K562 (cell line): Measurements from ENCODE around the gene KCTD15. TPM values are rescaled to one million over a fixed set of nuclear protein-coding genes. Genes with fewer than 3 reads are reported as not detected.

ENCODE experiments used
- ATAC-seq: fragments of 200-7000 bp; cut with Tn5 transposase; 3 replicates; pipeline ENCODE4 v1.9.1; 2020; ENCODE audit warnings: moderate library complexity
- BruUV-seq: library from RNA; stranded (reverse); fragments of 400-500 nt; replicated peaks from 2 replicates; lab custom pipeline; 2021; lab: Mats Ljungman, UMichigan
- CTCF ChIA-PET: fragments of 300-600 bp; formaldehyde crosslinking; extraction: SDS; loops from one replicate; lab custom pipeline; 2021; ENCODE audit warnings: low intra/inter-chr PET ratio; lab: Yijun Ruan, JAX
- POLR2A ChIA-PET: fragments of 300-600, 350-650 bp; sonication (Branson Sonifier 250); formaldehyde crosslinking; extraction: SDS; loops from one replicate; lab custom pipeline; 2021; ENCODE audit warnings: antibody characterized with exemption, inconsistent platforms; lab: Yijun Ruan, JAX
- DNase-seq, 4 experiments: peaks; one replicate each; pipeline versions ENCODE4 v3.0.0 to v3.0.0-alpha.2; 2011 to 2018; ENCODE audit warnings: low spot score in 3 of 4, mixed read lengths in 3 of 4; ENCODE audit errors: extremely low read depth in 1 of 4
- FAIRE-seq: peaks from 2 replicates; lab custom pipeline; 2011; peaks lifted over from hg19 to GRCh38; lab: Jason Lieb, UNC
- H2AFZ ChIP-seq: 2 replicates; pipeline ENCODE4 v1.6.0; 2011; ENCODE audit warnings: low read depth, low read length, control low read depth, inconsistent platforms
- H3K27ac ChIP-seq: fragments of 200-600 bp; 3 replicates; pipeline ENCODE4 v1.8.0; 2011; ENCODE audit warnings: low read depth, mild to moderate bottlenecking, control low read depth, inconsistent platforms, low read length, moderate library complexity, mixed read lengths; ENCODE audit errors: extremely low read depth
- H3K27me3 ChIP-seq, 2 experiments: fragments of 300-600 bp in 1 of 2; 2 replicates in 1 of 2; 3 replicates in 1 of 2; pipeline versions ENCODE4 v1.6.0 to v1.8.0; 2011; ENCODE audit warnings: inconsistent platforms in 2 of 2, low read length in 2 of 2, mild to moderate bottlenecking in 1 of 2, mixed read lengths in 1 of 2, moderate library complexity in 1 of 2; ENCODE audit not compliant: control insufficient read depth in 2 of 2, insufficient read depth in 2 of 2
- H3K36me3 ChIP-seq: fragments of 300-600 bp; 3 replicates; pipeline ENCODE4 v1.8.0; 2011; ENCODE audit warnings: mild to moderate bottlenecking, low read length, inconsistent platforms; ENCODE audit not compliant: control insufficient read depth, insufficient read depth
- H3K4me1 ChIP-seq, 2 experiments: fragments of 200-600 bp in 1 of 2; replicated peaks in 1 of 2; 2 replicates in 1 of 2; 3 replicates in 1 of 2; pipeline versions ENCODE4 v1.5.1 to v1.8.0; 2011; ENCODE audit warnings: inconsistent platforms in 2 of 2, low read length in 2 of 2, mild to moderate bottlenecking in 1 of 2, mixed read lengths in 1 of 2, moderate library complexity in 1 of 2; ENCODE audit not compliant: control insufficient read depth in 2 of 2, insufficient read depth in 2 of 2
- H3K4me2 ChIP-seq: 2 replicates; pipeline ENCODE4 v1.6.1; 2011; ENCODE audit warnings: low read length, control low read depth, inconsistent platforms, mixed read lengths; ENCODE audit not compliant: insufficient read depth
- H3K4me3 ChIP-seq: fragments of 200-600 bp; sonication (generic), shearing (Covaris generic); 2 replicates; pipeline ENCODE4 v1.5.1; 2016; ENCODE audit warnings: control low read depth, inconsistent platforms
- H3K79me2 ChIP-seq: fragments of 200-600 bp; 3 replicates; pipeline ENCODE4 v1.8.0; 2011; ENCODE audit warnings: low read length, inconsistent platforms; ENCODE audit not compliant: control insufficient read depth, insufficient read depth
- H3K9ac ChIP-seq, 2 experiments: 2 replicates each; pipeline versions ENCODE4 v1.6.0 to v1.6.1; 2011; ENCODE audit warnings: low read depth in 2 of 2, low read length in 2 of 2, control low read depth in 1 of 2, inconsistent platforms in 1 of 2, mild to moderate bottlenecking in 1 of 2, mixed read lengths in 1 of 2; ENCODE audit not compliant: insufficient read depth in 1 of 2
- H3K9me1 ChIP-seq: one replicate; pipeline ENCODE4 v1.6.0; 2011; ENCODE audit warnings: inconsistent platforms, mild to moderate bottlenecking, low read length, moderate library complexity; ENCODE audit not compliant: control insufficient read depth, insufficient read depth
- H3K9me3 ChIP-seq: replicated peaks from 2 replicates; pipeline ENCODE4 v1.5.1; 2011; ENCODE audit warnings: low read depth, low read length, inconsistent platforms; ENCODE audit not compliant: control insufficient read depth, insufficient read depth
- H4K20me1 ChIP-seq: replicated peaks from 2 replicates; pipeline ENCODE4 v1.6.1; 2011; ENCODE audit warnings: low read length, inconsistent platforms, mixed read lengths; ENCODE audit not compliant: control insufficient read depth, insufficient read depth
- CHD7 ChIP-seq: fragments of 200-600 bp; sonication (generic); IDR thresholded peaks from one replicate; pipeline ENCODE4 v1.6.1; 2012; ENCODE audit warnings: mild to moderate bottlenecking, low read depth, low read length, inconsistent platforms
- CLOCK ChIP-seq: fragments of 250-450 bp; sonication (Bioruptor Pico); IDR thresholded peaks from 2 replicates; pipeline ENCODE4 v1.4.0; 2020; ENCODE audit warnings: mild to moderate bottlenecking, moderate library complexity, borderline replicate concordance
- HNRNPLL ChIP-seq: fragments of 200-400 bp; formaldehyde crosslinking; IDR thresholded peaks from 2 replicates; pipeline ENCODE4 v1.6.1; 2017; ENCODE audit warnings: low read length, low read depth, mild to moderate bottlenecking; ENCODE audit not compliant: poor library complexity, severe bottlenecking
- MECOM ChIP-seq: fragments of 250-450 bp; sonication (Bioruptor Pico); IDR thresholded peaks from 2 replicates; pipeline ENCODE4 v1.8.0; 2022; ENCODE audit warnings: inconsistent platforms
- ZNF184 ChIP-seq: sonication (generic); formaldehyde crosslinking; IDR thresholded peaks from 2 replicates; pipeline ENCODE4 v1.5.0; 2020; ENCODE audit warnings: missing genetic modification reagents
- WGBS: fragments of 100-300 bp; shearing (Covaris generic); methylation state at CpG from one replicate; pipeline ENCODE4 v1.1.6; 2016; ENCODE audit warnings: low coverage, mixed read lengths; ENCODE audit not compliant: insufficient coverage; ENCODE audit errors: missing lambda C conversion rate; 5-methylcytosine and 5-hydroxymethylcytosine counted together
- in situ Hi-C: fragments of 300-500 bp; cut with MboI; formaldehyde crosslinking; loops from 4 replicates; pipeline ENCODE4 v1.15.0; 2018; ENCODE audit warnings: inconsistent platforms, mixed read lengths
- intact Hi-C: fragments of 100-400 bp; cut with micrococcal nuclease; formaldehyde crosslinking; loops from 2 replicates; pipeline ENCODE4 v1.14.2; 2022
- polyA plus RNA-seq, 8 experiments: library from polyadenylated mRNA; depleted of rRNA in 4 of 8; stranded (reverse) in 5 of 8; unstranded in 3 of 8; fragments of >200 nt; fragmentation: Nextera tagmentation in 2 of 8; fragmentation: Illumina TruSeq in 1 of 8; extraction: Ambion mirVana in 2 of 8; extraction: Trizol in 1 of 8; gene quantifications; 2 replicates each; pipeline versions ENCODE4 v1.2.1 to v1.2.3, GENCODE V29; 2011 to 2014; ENCODE audit warnings: inconsistent platforms in 1 of 8, missing spikeins in 1 of 8
- total RNA-seq, 7 experiments: library from RNA; depleted of rRNA in 6 of 7; stranded (reverse); fragments of >200 nt in 6 of 7; fragmentation: Illumina TruSeq in 2 of 7; extraction: Trizol in 2 of 7; gene quantifications; 2 replicates each; pipeline versions ENCODE4 v1.2.1 to v1.2.3, GENCODE V29; 2011 to 2021; ENCODE audit warnings: low replicate concordance in 1 of 7

KCTD15 gene
- total and polyA plus RNA-seq, 9 of the 15 experiments (the other 6 are each of a cell fraction or from before 2014, with no cell fraction given) = 1.7 to 49.0 (median 11.8) TPM

GRCh38 chr19:33773704-33774624 lies 22.7 kb upstream of the KCTD15 start:
- DNase-seq (no peak), ATAC-seq (no peak), FAIRE-seq (no peak)
- Histone ChIP-seq H3K4me2 (no peak overlapping the region), H3K27ac (no peak overlapping the region), H3K4me3 (no peak overlapping the region), H3K27me3 (peaks cover 0 to 35% of the 10 kb centered on the region in 2 experiments; a peak in 2 of 5 replicates), H3K9me1 (no peaks in the 10 kb centered on the region), H3K9me3 (no peaks in the 10 kb centered on the region), H3K79me2 (no peaks in the 10 kb centered on the region), H3K4me1 (peaks cover 0 to 26% of the 10 kb centered on the region in 2 experiments; a peak in 2 of 5 replicates), H4K20me1 (peaks cover 31% of the 10 kb centered on the region; the same call in 1 of the 2 replicates), H2AFZ (no peak overlapping the region), H3K9ac (no peak overlapping the region), H3K36me3 (no peaks in the 10 kb centered on the region)
- no TSS peak for BruUV-seq
- POLR2A ChIA-PET = interaction anchor here (0.6 to 0.8 kb wide), 2 partner anchors 59 to 332 kb away, joined by 3 to 4 read pairs; no protein-coding TSS in a partner anchor
- intact Hi-C loops = loop anchor here (5.0 to 10.0 kb wide), 2 partner anchors 49 to 537 kb away; no protein-coding TSS in a partner anchor
- CTCF ChIA-PET = interaction anchor here (0.6 to 1.4 kb wide), 3 partner anchors 251 to 346 kb away, joined by 3 to 5 read pairs (median 3); no protein-coding TSS in a partner anchor
- WGBS = 0% methylated on average over 5 of the region's 6 CpGs
- in situ Hi-C loops = loop anchor here (5.0 kb wide), 2 partner anchors 352 to 537 kb away; no protein-coding TSS in a partner anchor
- TF ChIP-seq MECOM (CRISPR knock-in tag) (no peak), ZNF184 (CRISPR knock-in tag) (no peak), HNRNPLL (no peak), CLOCK (CRISPR knock-in tag) (no peak), CHD7 (no peak)
